Neural cell (in vitro differentiated cells): ENCODE results near the gene GRHL3. TPM values are rescaled to one million over a fixed set of nuclear protein-coding genes. Genes with fewer than 3 reads are reported as not detected.

Source experiments
- H2AFZ ChIP-seq: fragments of 200-600, 300-800 bp; sonication (generic), shearing (Covaris generic); 2 replicates; pipeline ENCODE4 v1.6.0; 2014; ENCODE audit warnings: low read depth, mild to moderate bottlenecking, antibody characterized with exemption, low read length, moderate library complexity
- H3F3A ChIP-seq: fragments of 200-600 bp; shearing (Covaris generic); 2 replicates; pipeline ENCODE4 v1.6.1; 2016; ENCODE audit warnings: mild to moderate bottlenecking, moderate library complexity, mixed read lengths, antibody characterized with exemption, low read length; ENCODE audit not compliant: insufficient read depth, poor library complexity, severe bottlenecking
- H3K27ac ChIP-seq: fragments of 200-600, 300-800 bp; sonication (generic), shearing (Covaris generic); 2 replicates; pipeline ENCODE4 v1.5.1; 2014; ENCODE audit warnings: mild to moderate bottlenecking, low read length, moderate library complexity
- H3K27me3 ChIP-seq: fragments of 300-800, 200-600 bp; sonication (generic), shearing (Covaris generic); 2 replicates; pipeline ENCODE4 v1.6.0; 2014; ENCODE audit warnings: mild to moderate bottlenecking, low read depth, low read length, moderate library complexity; ENCODE audit not compliant: insufficient read depth
- H3K36me3 ChIP-seq: fragments of 300-800, 200-600 bp; sonication (generic), shearing (Covaris generic); 2 replicates; pipeline ENCODE4 v1.5.1; 2014; ENCODE audit warnings: mild to moderate bottlenecking, antibody characterized with exemption, low read length, moderate library complexity; ENCODE audit not compliant: insufficient read depth
- H3K4me2 ChIP-seq: fragments of 300-800, 200-600 bp; sonication (generic), shearing (Covaris generic); 2 replicates; pipeline ENCODE4 v1.6.0; 2014; ENCODE audit warnings: mild to moderate bottlenecking, low read length
- H3K4me3 ChIP-seq: fragments of 300-800, 200-600 bp; sonication (generic), shearing (Covaris generic); 2 replicates; pipeline ENCODE4 v1.5.1; 2014; ENCODE audit warnings: mild to moderate bottlenecking, low read length, moderate library complexity
- H3K79me2 ChIP-seq: fragments of 200-600 bp; shearing (Covaris generic); replicated peaks from 2 replicates; pipeline ENCODE4 v1.6.0; 2014; ENCODE audit warnings: mild to moderate bottlenecking, low read length, moderate library complexity; ENCODE audit not compliant: insufficient read depth
- H3K9ac ChIP-seq: fragments of 300-800, 200-600 bp; sonication (generic), shearing (Covaris generic); 2 replicates; pipeline ENCODE4 v1.6.1; 2016; ENCODE audit warnings: mild to moderate bottlenecking, low read length, mixed read lengths
- H3K9me2 ChIP-seq: fragments of 200-600 bp; shearing (Covaris generic); 2 replicates; pipeline ENCODE4 v1.6.1; 2016; ENCODE audit warnings: mild to moderate bottlenecking, low read length, mixed read lengths; ENCODE audit not compliant: insufficient read depth
- H3K9me3 ChIP-seq: fragments of 200-600, 300-800 bp; sonication (generic), shearing (Covaris generic); 2 replicates; pipeline ENCODE4 v1.6.1; 2016; ENCODE audit warnings: mild to moderate bottlenecking, mixed run types, low read length, moderate library complexity, mixed read lengths
- H4K20me1 ChIP-seq: fragments of 200-600 bp; shearing (Covaris generic); 2 replicates; pipeline ENCODE4 v1.6.1; 2016; ENCODE audit warnings: mild to moderate bottlenecking, mixed run types; ENCODE audit not compliant: insufficient read depth
- EP300 ChIP-seq: fragments of 450-650 bp; conservative IDR thresholded peaks from 2 replicates; pipeline ENCODE4 v1.6.1; 2014; ENCODE audit warnings: antibody characterized with exemption, mild to moderate bottlenecking, moderate library complexity; ENCODE audit not compliant: poor library complexity, severe bottlenecking
- EZH2 ChIP-seq: fragments of 200-600, 300-800 bp; shearing (Covaris generic), sonication (generic); IDR thresholded peaks from 2 replicates; pipeline ENCODE4 v1.6.1; 2014; ENCODE audit warnings: antibody characterized with exemption, low read length, borderline replicate concordance, mild to moderate bottlenecking; ENCODE audit not compliant: insufficient read depth, poor library complexity, severe bottlenecking
- MXI1 ChIP-seq: fragments of 450-650 bp; conservative IDR thresholded peaks from 2 replicates; pipeline ENCODE4 v1.6.1; 2014; ENCODE audit warnings: antibody characterized with exemption, mild to moderate bottlenecking; ENCODE audit not compliant: poor library complexity, severe bottlenecking
- POLR2AphosphoS5 ChIP-seq: IDR thresholded peaks from 2 replicates; pipeline ENCODE4 v1.6.1; 2012
- RAD21 ChIP-seq: fragments of 450-650 bp; conservative IDR thresholded peaks from 2 replicates; pipeline ENCODE4 v1.6.1; 2014; ENCODE audit warnings: antibody characterized with exemption, mild to moderate bottlenecking, moderate library complexity
- REST ChIP-seq: IDR thresholded peaks from 2 replicates; pipeline ENCODE4 v1.6.1; 2012; ENCODE audit warnings: borderline replicate concordance
- SMC3 ChIP-seq: fragments of 450-650 bp; conservative IDR thresholded peaks from 2 replicates; pipeline ENCODE4 v1.6.1; 2014; ENCODE audit warnings: antibody characterized with exemption, mild to moderate bottlenecking, moderate library complexity; ENCODE audit not compliant: poor library complexity
- TAF1 ChIP-seq: IDR thresholded peaks from 2 replicates; pipeline ENCODE4 v1.6.1; 2012; ENCODE audit warnings: low read depth
- polyA plus RNA-seq: library from polyadenylated mRNA; depleted of rRNA; stranded (reverse); fragments of >200 nt; gene quantifications from 2 replicates; pipeline ENCODE4 v1.2.3, GENCODE V29; 2014
- TF ChIP-seq, protein P1 (sequence below): fragments of 450-650 bp; IDR thresholded peaks from 2 replicates; pipeline ENCODE4 v1.5.1; 2014; ENCODE audit warnings: antibody characterized with exemption, mild to moderate bottlenecking, moderate library complexity; ENCODE audit not compliant: poor library complexity, severe bottlenecking

The GRHL3 gene
- polyA plus RNA-seq, 1 donor from 2014 or later, result not detected

DNA sequence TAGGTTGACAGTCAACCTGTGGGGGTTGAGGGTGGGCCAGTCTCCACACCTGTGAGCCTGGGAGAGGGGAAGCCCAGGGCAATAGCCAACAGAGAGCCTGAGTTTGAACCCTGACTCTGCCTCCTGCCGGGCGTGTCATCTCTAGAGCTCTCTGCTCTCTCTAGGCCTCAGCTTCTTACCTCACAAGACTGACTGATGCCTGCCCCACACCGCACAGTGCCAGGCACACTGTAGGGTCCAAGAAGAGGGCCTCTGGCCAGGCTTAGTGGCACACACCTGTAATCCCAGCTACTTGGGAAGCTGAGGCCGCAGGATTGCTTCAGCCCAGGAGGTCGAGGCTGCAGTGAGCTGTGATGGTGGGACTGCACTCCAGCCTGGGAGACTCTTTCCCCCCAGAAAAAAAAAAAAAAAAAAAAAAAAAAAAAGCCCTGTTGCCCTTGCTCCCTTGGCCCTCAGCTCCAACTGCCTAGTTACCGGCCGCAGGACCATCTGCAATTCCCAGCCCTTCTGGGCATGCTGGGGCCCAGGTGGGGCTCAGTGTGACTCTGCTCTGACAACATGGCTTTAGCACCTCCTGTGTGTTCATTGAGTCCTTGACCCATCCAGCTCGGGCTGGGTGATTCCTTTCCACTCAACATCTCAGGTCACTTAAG, 25.1 kb downstream of the GRHL3 start:
- TF ChIP-seq RAD21 (no peak), SMC3 (no peak), REST (no peak), TAF1 (no peak), EP300 (no peak), POLR2AphosphoS5 (no peak), MXI1 (no peak), EZH2 (no peak)
- TF ChIP-seq, protein P1, sequence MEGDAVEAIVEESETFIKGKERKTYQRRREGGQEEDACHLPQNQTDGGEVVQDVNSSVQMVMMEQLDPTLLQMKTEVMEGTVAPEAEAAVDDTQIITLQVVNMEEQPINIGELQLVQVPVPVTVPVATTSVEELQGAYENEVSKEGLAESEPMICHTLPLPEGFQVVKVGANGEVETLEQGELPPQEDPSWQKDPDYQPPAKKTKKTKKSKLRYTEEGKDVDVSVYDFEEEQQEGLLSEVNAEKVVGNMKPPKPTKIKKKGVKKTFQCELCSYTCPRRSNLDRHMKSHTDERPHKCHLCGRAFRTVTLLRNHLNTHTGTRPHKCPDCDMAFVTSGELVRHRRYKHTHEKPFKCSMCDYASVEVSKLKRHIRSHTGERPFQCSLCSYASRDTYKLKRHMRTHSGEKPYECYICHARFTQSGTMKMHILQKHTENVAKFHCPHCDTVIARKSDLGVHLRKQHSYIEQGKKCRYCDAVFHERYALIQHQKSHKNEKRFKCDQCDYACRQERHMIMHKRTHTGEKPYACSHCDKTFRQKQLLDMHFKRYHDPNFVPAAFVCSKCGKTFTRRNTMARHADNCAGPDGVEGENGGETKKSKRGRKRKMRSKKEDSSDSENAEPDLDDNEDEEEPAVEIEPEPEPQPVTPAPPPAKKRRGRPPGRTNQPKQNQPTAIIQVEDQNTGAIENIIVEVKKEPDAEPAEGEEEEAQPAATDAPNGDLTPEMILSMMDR, result no peak
- no peaks in the 10 kb centered on the region for H3F3A ChIP-seq
- H3K9me3 ChIP-seq, result no peaks in the 10 kb centered on the region
- H3K36me3 ChIP-seq, result no peaks in the 10 kb centered on the region
- no peak overlapping the region for H2AFZ ChIP-seq
- no peaks in the 10 kb centered on the region for H3K79me2 ChIP-seq
- H4K20me1 ChIP-seq, result no peaks in the 10 kb centered on the region
- H3K9ac ChIP-seq, result no peak overlapping the region
- H3K4me3 ChIP-seq, result no peak overlapping the region
- no peak overlapping the region for H3K27ac ChIP-seq
- H3K4me2 ChIP-seq, result no peak overlapping the region
- no peaks in the 10 kb centered on the region for H3K27me3 ChIP-seq
- no peaks in the 10 kb centered on the region for H3K9me2 ChIP-seq

DNA sequence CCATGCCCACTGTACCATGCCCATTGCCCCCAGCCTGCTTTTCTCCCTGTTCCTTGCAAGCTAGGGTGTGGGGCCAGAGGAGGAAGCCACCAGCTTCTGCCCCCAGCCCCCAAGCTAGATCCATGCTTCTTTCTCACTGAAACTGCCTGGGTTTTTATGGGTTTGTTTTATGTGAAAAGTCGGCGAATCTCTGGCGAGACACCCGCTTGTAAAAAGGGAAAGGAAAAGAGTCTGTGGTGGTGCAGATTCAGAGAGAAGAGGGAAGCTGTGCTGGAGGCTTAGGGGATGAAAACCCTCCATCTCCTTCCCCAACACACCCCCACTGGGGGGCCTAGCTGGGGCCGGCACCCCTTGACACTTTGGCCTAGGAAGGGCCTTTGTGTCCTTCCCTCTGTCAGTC, 26.2 kb downstream of the GRHL3 start:
- no peaks in the 10 kb centered on the region for H4K20me1 ChIP-seq
- no peaks in the 10 kb centered on the region for H3K36me3 ChIP-seq
- no peak for TF ChIP-seq TAF1
- TF ChIP-seq, protein P1, result no peak
- no peak for TF ChIP-seq SMC3
- no peak for TF ChIP-seq EP300
- TF ChIP-seq POLR2AphosphoS5, result no peak
- TF ChIP-seq MXI1, result no peak
- TF ChIP-seq RAD21, result no peak
- TF ChIP-seq EZH2, result no peak
- H2AFZ ChIP-seq, result no peak overlapping the region
- H3K9me3 ChIP-seq, result no peaks in the 10 kb centered on the region
- no peak overlapping the region for H3K4me3 ChIP-seq
- no peaks in the 10 kb centered on the region for H3K9me2 ChIP-seq
- H3F3A ChIP-seq, result no peaks in the 10 kb centered on the region
- H3K27me3 ChIP-seq, result no peaks in the 10 kb centered on the region
- H3K27ac ChIP-seq, result no peak overlapping the region
- no peak overlapping the region for H3K4me2 ChIP-seq
- no peaks in the 10 kb centered on the region for H3K79me2 ChIP-seq
- H3K9ac ChIP-seq, result no peak overlapping the region
